ENCODE measurements around the gene NELL2.

NELL2 gene

GRCh38 chr12:44531320-44531971 lies 344.7 kb downstream of the NELL2 start:
- DNase-seq (ENCODE audit: low spot score), result no peak

- no peak for DNase-seq (ENCODE audit: low spot score)
Measured at GRCh38 chr12:44526655-44527182, 349.4 kb downstream of the NELL2 start.

GRCh38 chr12:44525806-44526654 lies 350.1 kb downstream of the NELL2 start:
- no peak for DNase-seq (ENCODE audit: low spot score)

- DNase-seq (ENCODE audit: low spot score), result no peak
Measured at GRCh38 chr12:44523828-44524227, 352.3 kb downstream of the NELL2 start.

GRCh38 chr12:44521702-44522101 lies 354.4 kb downstream of the NELL2 start:
- no peak for DNase-seq (ENCODE audit: low spot score)

- no peak for DNase-seq (ENCODE audit: low spot score)
Measured at GRCh38 chr12:44519931-44520330, 356.2 kb downstream of the NELL2 start.

GRCh38 chr12:44511289-44511688 lies 364.8 kb downstream of the NELL2 start:
- no peak for DNase-seq (ENCODE audit: low spot score)

GRCh38 chr12:44510510-44510909 lies 365.6 kb downstream of the NELL2 start:
- DNase-seq (ENCODE audit: low spot score), result no peak

GRCh38 chr12:44510076-44510475 lies 366.0 kb downstream of the NELL2 start:
- no peak for DNase-seq (ENCODE audit: low spot score)

- peak; percentile 29 for DNase-seq (ENCODE audit: low spot score)
Measured at GRCh38 chr12:44509471-44509870, 366.6 kb downstream of the NELL2 start.

- no peak for DNase-seq (ENCODE audit: low spot score)
Measured at GRCh38 chr12:44507461-44507860, 368.7 kb downstream of the NELL2 start.

- DNase-seq (ENCODE audit: low spot score), result no peak
Measured at GRCh38 chr12:44504799-44505198, 371.3 kb downstream of the NELL2 start.

- no peak for DNase-seq (ENCODE audit: low spot score)
Measured at GRCh38 chr12:44503329-44503728, 372.8 kb downstream of the NELL2 start.

GRCh38 chr12:44502681-44503080 lies 373.4 kb downstream of the NELL2 start:
- DNase-seq (ENCODE audit: low spot score), result no peak

- DNase-seq (ENCODE audit: low spot score), result no peak
Measured at GRCh38 chr12:44500423-44500822, 375.7 kb downstream of the NELL2 start.

- no peak for DNase-seq (ENCODE audit: low spot score)
Measured at GRCh38 chr12:44497044-44497443, 379.1 kb downstream of the NELL2 start.

- no peak for DNase-seq (ENCODE audit: low spot score)
Measured at GRCh38 chr12:44490181-44490580, 385.9 kb downstream of the NELL2 start.

- DNase-seq (ENCODE audit: low spot score), result no peak
Measured at GRCh38 chr12:44488180-44488579, 387.9 kb downstream of the NELL2 start.

GRCh38 chr12:44484862-44485261 lies 391.3 kb downstream of the NELL2 start:
- no peak for DNase-seq (ENCODE audit: low spot score)

- no peak for DNase-seq (ENCODE audit: low spot score)
Measured at GRCh38 chr12:44477331-44477980, 398.7 kb downstream of the NELL2 start.

GRCh38 chr12:44476683-44477082 lies 399.4 kb downstream of the NELL2 start:
- no peak for DNase-seq (ENCODE audit: low spot score)

GRCh38 chr12:44465139-44465538 lies 411.0 kb downstream of the NELL2 start:
- no peak for DNase-seq (ENCODE audit: low spot score)

- DNase-seq (ENCODE audit: low spot score), result no peak
Measured at GRCh38 chr12:44464180-44464579, 411.9 kb downstream of the NELL2 start.
